Stomach (tissue), 4 donors: ENCODE measurements around the gene ARPC5.
"Not testable (repeated sequence)": the region's sequence is repeated elsewhere in the genome, so short reads cannot be mapped to it uniquely, and the experiment has no call there.

Experiments used
- POLR2A ChIP-seq, 4 donors: fragments of 450-650 bp; IDR thresholded peaks; one replicate each; pipeline ENCODE4 v1.6.1; 2016; ENCODE audit warnings: antibody characterized with exemption in 4 of 4, control low read depth in 2 of 4, mild to moderate bottlenecking in 1 of 4, moderate library complexity in 1 of 4
- TF ChIP-seq, protein P1 (sequence below), 7 experiments: fragments of 450-650 bp in 4 of 7; fragments of 200-600 bp in 3 of 7; sonication (generic) in 3 of 7; IDR thresholded peaks; one replicate each; pipeline ENCODE4 v1.5.1; 2016 to 2019; ENCODE audit warnings: antibody characterized with exemption in 7 of 7, control low read depth in 2 of 7, mild to moderate bottlenecking in 1 of 7

- TF ChIP-seq POLR2A (IDR thresholded peaks at IDR 0.05), result not testable (repeated sequence)
- TF ChIP-seq, protein P1, sequence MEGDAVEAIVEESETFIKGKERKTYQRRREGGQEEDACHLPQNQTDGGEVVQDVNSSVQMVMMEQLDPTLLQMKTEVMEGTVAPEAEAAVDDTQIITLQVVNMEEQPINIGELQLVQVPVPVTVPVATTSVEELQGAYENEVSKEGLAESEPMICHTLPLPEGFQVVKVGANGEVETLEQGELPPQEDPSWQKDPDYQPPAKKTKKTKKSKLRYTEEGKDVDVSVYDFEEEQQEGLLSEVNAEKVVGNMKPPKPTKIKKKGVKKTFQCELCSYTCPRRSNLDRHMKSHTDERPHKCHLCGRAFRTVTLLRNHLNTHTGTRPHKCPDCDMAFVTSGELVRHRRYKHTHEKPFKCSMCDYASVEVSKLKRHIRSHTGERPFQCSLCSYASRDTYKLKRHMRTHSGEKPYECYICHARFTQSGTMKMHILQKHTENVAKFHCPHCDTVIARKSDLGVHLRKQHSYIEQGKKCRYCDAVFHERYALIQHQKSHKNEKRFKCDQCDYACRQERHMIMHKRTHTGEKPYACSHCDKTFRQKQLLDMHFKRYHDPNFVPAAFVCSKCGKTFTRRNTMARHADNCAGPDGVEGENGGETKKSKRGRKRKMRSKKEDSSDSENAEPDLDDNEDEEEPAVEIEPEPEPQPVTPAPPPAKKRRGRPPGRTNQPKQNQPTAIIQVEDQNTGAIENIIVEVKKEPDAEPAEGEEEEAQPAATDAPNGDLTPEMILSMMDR (IDR thresholded peaks at IDR 0.05), result not testable (repeated sequence)
Observed at GRCh38 chr1:183626236-183626635, 9.3 kb downstream of the ARPC5 start.
